GM12878 (cell line): ENCODE measurements around the gene ASIC1. TPM values are rescaled to one million over a fixed set of nuclear protein-coding genes. Genes with fewer than 3 reads are reported as not detected.
A peak's percentile ranks its signal among the peaks of the same experiment; 100 is the strongest.

Source experiments
- BCL11A ChIP-seq: IDR thresholded peaks from 2 replicates; pipeline ENCODE4 v1.6.1; 2011; ENCODE audit warnings: low read depth, low read length
- BHLHE40 ChIP-seq, 2 experiments: fragments of 450-650 bp in 1 of 2; IDR thresholded peaks; 2 replicates each; pipeline ENCODE4 v1.6.1; 2011 to 2017; ENCODE audit warnings: low read depth in 2 of 2, borderline replicate concordance in 1 of 2, improper control_type of control experiment in 1 of 2, low read length in 1 of 2, mild to moderate bottlenecking in 1 of 2
- CEBPB ChIP-seq, 2 experiments: fragments of 150-350 bp in 1 of 2; IDR thresholded peaks; 2 replicates each; pipeline ENCODE4 v1.6.1; 2012 to 2014; ENCODE audit warnings: low read depth in 2 of 2, low read length in 2 of 2, borderline replicate concordance in 1 of 2, inconsistent platforms in 1 of 2
- KDM1A ChIP-seq: fragments of 200-600 bp; sonication (generic); IDR thresholded peaks from 2 replicates; pipeline ENCODE4 v1.6.1; 2016; ENCODE audit warnings: borderline replicate concordance
- LARP7 ChIP-seq: fragments of 450-650 bp; IDR thresholded peaks from 2 replicates; pipeline ENCODE4 v1.6.1; 2017; ENCODE audit warnings: mild to moderate bottlenecking
- PAX5 ChIP-seq: IDR thresholded peaks from 2 replicates; pipeline ENCODE4 v1.6.1; 2011; ENCODE audit warnings: low read depth, low read length, borderline replicate concordance
- POLR2A ChIP-seq: IDR thresholded peaks from 2 replicates; pipeline ENCODE4 v1.6.1; 2011; ENCODE audit warnings: low read depth, mild to moderate bottlenecking, low read length
- RAD51 ChIP-seq: fragments of 450-650 bp; IDR thresholded peaks from 2 replicates; pipeline ENCODE4 v1.6.1; 2016; ENCODE audit warnings: moderate library complexity, mild to moderate bottlenecking, inconsistent platforms
- RELB ChIP-seq: fragments of 450-650 bp; IDR thresholded peaks from 2 replicates; pipeline ENCODE4 v1.6.1; 2017; ENCODE audit warnings: low read depth, mild to moderate bottlenecking, moderate library complexity
- RUNX3 ChIP-seq: IDR thresholded peaks from 2 replicates; pipeline ENCODE4 v1.6.1; 2012; ENCODE audit warnings: low read length, inconsistent platforms
- SMAD1 ChIP-seq: fragments of 450-650 bp; IDR thresholded peaks from 2 replicates; pipeline ENCODE4 v1.6.1; 2018; ENCODE audit warnings: mild to moderate bottlenecking, low read depth; ENCODE audit not compliant: partially characterized antibody
- ZNF384 ChIP-seq: IDR thresholded peaks from 2 replicates; pipeline ENCODE4 v1.6.1; 2012; ENCODE audit warnings: low read depth, mild to moderate bottlenecking, low read length, improper control_type of control experiment, borderline replicate concordance
- polyA plus RNA-seq, 11 experiments: library from polyadenylated mRNA; depleted of rRNA in 4 of 11; unstranded in 6 of 11; stranded (reverse) in 5 of 11; fragments of >200 nt; fragmentation: Nextera tagmentation in 4 of 11; fragmentation: Illumina TruSeq in 1 of 11; extraction: Ambion mirVana in 4 of 11; extraction: Trizol in 1 of 11; gene quantifications; 1 replicate in 1 of 11; 2 replicates in 10 of 11; pipeline versions ENCODE4 v1.2.1 to v1.2.3, GENCODE V29; 2011 to 2016; ENCODE audit warnings: inconsistent platforms in 2 of 11, missing spikeins in 2 of 11, low read depth in 1 of 11
- total RNA-seq, 4 experiments: library from RNA; depleted of rRNA in 3 of 4; stranded (reverse); fragments of >200 nt in 3 of 4; fragmentation: Illumina TruSeq in 1 of 4; extraction: Trizol in 1 of 4; gene quantifications; 2 replicates each; pipeline versions ENCODE4 v1.2.1 to v1.2.3, GENCODE V29; 2013 to 2021
- TF ChIP-seq, protein P1 (sequence below): IDR thresholded peaks from 2 replicates; pipeline ENCODE4 v1.6.1; 2011; ENCODE audit warnings: borderline replicate concordance, low read depth, mild to moderate bottlenecking, moderate library complexity, low read length; ENCODE audit not compliant: insufficient read depth, poor library complexity, severe bottlenecking
- TF ChIP-seq, protein P2 (sequence below): fragments of 450-650 bp; IDR thresholded peaks from 2 replicates; pipeline ENCODE4 v1.6.1; 2017; ENCODE audit warnings: mild to moderate bottlenecking, low read depth, inconsistent platforms; ENCODE audit not compliant: poor library complexity, severe bottlenecking
- TF ChIP-seq, protein P3 (sequence below): fragments of 450-650 bp; formaldehyde crosslinking; IDR thresholded peaks from 2 replicates; pipeline ENCODE4 v1.5.0; 2022; ENCODE audit warnings: mild to moderate bottlenecking, missing genetic modification characterization
- TF ChIP-seq, protein P4 (sequence below): fragments of 450-650 bp; IDR thresholded peaks from 2 replicates; pipeline ENCODE4 v1.6.1; 2017; ENCODE audit warnings: mild to moderate bottlenecking, moderate library complexity

The ASIC1 gene
- total and polyA plus RNA-seq, 10 of the 15 experiments (the other 5 are each of a cell fraction or from before 2014, with no cell fraction given), result 0.02 to 0.28 (median 0.21) TPM; not detected in 4

DNA sequence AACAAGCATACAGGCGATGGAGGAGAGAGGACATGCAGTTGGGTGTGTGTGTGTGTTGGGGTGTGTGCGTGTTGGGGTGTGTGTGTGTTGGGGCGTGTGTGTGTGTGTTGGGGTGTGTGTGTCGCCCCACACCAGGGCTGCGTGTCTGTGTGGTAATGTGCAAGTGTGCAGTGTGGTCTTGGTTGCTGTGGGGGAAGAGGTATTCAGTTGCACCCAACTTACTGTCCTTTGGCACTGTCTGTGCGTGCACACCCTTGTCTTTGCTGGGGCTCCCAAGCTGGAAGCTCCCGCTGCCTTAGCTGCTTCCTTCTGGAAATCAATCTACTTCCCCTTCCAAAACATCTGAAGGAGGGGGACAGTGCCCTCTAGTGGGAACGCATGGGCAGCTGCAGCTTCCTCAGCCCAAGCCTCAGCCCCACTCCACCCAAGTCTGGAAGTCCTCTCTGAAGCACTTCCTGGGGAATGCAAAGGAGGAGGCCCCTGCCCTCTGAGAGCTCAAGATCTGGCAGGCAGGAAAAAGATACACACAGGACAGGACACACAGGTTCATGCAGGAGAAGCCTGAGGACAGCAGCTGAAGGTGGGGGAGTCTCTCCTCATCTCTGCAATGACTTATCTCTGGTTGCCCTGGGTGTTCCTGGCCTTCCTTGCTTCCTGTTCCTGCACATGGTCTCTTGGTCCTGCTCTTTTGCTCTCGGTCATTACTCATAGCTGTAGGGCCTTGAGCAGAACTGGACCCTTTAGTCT lies 13.1 kb downstream of the ASIC1 start (continued):
- TF ChIP-seq, protein P1, sequence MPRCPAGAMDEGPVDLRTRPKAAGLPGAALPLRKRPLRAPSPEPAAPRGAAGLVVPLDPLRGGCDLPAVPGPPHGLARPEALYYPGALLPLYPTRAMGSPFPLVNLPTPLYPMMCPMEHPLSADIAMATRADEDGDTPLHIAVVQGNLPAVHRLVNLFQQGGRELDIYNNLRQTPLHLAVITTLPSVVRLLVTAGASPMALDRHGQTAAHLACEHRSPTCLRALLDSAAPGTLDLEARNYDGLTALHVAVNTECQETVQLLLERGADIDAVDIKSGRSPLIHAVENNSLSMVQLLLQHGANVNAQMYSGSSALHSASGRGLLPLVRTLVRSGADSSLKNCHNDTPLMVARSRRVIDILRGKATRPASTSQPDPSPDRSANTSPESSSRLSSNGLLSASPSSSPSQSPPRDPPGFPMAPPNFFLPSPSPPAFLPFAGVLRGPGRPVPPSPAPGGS, result no peak
- TF ChIP-seq RELB (peak; percentile 26; the same call in 1 of the 2 replicates), KDM1A (no peak), CEBPB (IDR thresholded peaks at IDR 0.05; ENCODE audit: borderline replicate concordance in 1 of 2, low read depth in 2 of 2, low read length in 2 of 2) (no peak), SMAD1 (no peak), RAD51 (no peak), RUNX3 (no peak), BCL11A (no peak), POLR2A (no peak), LARP7 (0 out of 2 replicates have a peak, but pooled peaks have one; percentile 53), ZNF384 (no peak), PAX5 (no peak), BHLHE40 (IDR thresholded peaks at IDR 0.05; ENCODE audit: borderline replicate concordance in 1 of 2, low read depth in 2 of 2, low read length in 1 of 2) (0 out of 4 replicates have a peak, but pooled peaks have one; percentile 14 to 22)
- TF ChIP-seq, protein P2, sequence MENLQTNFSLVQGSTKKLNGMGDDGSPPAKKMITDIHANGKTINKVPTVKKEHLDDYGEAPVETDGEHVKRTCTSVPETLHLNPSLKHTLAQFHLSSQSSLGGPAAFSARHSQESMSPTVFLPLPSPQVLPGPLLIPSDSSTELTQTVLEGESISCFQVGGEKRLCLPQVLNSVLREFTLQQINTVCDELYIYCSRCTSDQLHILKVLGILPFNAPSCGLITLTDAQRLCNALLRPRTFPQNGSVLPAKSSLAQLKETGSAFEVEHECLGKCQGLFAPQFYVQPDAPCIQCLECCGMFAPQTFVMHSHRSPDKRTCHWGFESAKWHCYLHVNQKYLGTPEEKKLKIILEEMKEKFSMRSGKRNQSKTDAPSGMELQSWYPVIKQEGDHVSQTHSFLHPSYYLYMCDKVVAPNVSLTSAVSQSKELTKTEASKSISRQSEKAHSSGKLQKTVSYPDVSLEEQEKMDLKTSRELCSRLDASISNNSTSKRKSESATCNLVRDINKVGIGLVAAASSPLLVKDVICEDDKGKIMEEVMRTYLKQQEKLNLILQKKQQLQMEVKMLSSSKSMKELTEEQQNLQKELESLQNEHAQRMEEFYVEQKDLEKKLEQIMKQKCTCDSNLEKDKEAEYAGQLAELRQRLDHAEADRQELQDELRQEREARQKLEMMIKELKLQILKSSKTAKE, result no peak
- TF ChIP-seq, protein P3, sequence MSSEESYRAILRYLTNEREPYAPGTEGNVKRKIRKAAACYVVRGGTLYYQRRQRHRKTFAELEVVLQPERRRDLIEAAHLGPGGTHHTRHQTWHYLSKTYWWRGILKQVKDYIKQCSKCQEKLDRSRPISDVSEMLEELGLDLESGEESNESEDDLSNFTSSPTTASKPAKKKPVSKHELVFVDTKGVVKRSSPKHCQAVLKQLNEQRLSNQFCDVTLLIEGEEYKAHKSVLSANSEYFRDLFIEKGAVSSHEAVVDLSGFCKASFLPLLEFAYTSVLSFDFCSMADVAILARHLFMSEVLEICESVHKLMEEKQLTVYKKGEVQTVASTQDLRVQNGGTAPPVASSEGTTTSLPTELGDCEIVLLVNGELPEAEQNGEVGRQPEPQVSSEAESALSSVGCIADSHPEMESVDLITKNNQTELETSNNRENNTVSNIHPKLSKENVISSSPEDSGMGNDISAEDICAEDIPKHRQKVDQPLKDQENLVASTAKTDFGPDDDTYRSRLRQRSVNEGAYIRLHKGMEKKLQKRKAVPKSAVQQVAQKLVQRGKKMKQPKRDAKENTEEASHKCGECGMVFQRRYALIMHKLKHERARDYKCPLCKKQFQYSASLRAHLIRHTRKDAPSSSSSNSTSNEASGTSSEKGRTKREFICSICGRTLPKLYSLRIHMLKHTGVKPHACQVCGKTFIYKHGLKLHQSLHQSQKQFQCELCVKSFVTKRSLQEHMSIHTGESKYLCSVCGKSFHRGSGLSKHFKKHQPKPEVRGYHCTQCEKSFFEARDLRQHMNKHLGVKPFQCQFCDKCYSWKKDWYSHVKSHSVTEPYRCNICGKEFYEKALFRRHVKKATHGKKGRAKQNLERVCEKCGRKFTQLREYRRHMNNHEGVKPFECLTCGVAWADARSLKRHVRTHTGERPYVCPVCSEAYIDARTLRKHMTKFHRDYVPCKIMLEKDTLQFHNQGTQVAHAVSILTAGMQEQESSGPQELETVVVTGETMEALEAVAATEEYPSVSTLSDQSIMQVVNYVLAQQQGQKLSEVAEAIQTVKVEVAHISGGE, result no peak
- TF ChIP-seq, protein P4, sequence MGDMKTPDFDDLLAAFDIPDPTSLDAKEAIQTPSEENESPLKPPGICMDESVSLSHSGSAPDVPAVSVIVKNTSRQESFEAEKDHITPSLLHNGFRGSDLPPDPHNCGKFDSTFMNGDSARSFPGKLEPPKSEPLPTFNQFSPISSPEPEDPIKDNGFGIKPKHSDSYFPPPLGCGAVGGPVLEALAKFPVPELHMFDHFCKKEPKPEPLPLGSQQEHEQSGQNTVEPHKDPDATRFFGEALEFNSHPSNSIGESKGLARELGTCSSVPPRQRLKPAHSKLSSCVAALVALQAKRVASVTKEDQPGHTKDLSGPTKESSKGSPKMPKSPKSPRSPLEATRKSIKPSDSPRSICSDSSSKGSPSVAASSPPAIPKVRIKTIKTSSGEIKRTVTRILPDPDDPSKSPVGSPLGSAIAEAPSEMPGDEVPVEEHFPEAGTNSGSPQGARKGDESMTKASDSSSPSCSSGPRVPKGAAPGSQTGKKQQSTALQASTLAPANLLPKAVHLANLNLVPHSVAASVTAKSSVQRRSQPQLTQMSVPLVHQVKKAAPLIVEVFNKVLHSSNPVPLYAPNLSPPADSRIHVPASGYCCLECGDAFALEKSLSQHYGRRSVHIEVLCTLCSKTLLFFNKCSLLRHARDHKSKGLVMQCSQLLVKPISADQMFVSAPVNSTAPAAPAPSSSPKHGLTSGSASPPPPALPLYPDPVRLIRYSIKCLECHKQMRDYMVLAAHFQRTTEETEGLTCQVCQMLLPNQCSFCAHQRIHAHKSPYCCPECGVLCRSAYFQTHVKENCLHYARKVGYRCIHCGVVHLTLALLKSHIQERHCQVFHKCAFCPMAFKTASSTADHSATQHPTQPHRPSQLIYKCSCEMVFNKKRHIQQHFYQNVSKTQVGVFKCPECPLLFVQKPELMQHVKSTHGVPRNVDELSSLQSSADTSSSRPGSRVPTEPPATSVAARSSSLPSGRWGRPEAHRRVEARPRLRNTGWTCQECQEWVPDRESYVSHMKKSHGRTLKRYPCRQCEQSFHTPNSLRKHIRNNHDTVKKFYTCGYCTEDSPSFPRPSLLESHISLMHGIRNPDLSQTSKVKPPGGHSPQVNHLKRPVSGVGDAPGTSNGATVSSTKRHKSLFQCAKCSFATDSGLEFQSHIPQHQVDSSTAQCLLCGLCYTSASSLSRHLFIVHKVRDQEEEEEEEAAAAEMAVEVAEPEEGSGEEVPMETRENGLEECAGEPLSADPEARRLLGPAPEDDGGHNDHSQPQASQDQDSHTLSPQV, result no peak
